Tibial artery (tissue), 4 donors: ENCODE results near the gene IFT81.

Experiments
- DNase-seq, 2 donors: peaks; one replicate each; pipeline ENCODE4 v3.0.0-alpha.2; 2019
- H3K27ac ChIP-seq, 2 donors: fragments of 200-600 bp; sonication (generic) in 1 of 2; 1 replicate in 1 of 2; 2 replicates in 1 of 2; pipeline ENCODE4 v1.5.1; 2018 to 2019; ENCODE audit warnings: mild to moderate bottlenecking in 1 of 2
- H3K27me3 ChIP-seq, 2 donors: fragments of 200-600 bp; sonication (generic) in 1 of 2; one replicate each; pipeline versions ENCODE4 v1.5.1 to v1.6.0; 2016 to 2019
- H3K36me3 ChIP-seq, 3 donors: fragments of 200-600 bp; sonication (generic) in 2 of 3; one replicate each; pipeline ENCODE4 v1.5.1; 2016 to 2019; ENCODE audit warnings: mild to moderate bottlenecking in 2 of 3
- H3K4me1 ChIP-seq, 4 donors: fragments of 200-600 bp; sonication (generic) in 2 of 4; 1 replicate in 3 of 4; 2 replicates in 1 of 4; pipeline ENCODE4 v1.5.1; 2016 to 2019
- H3K4me3 ChIP-seq, 2 donors: fragments of 200-600 bp; sonication (generic) in 1 of 2; 1 replicate in 1 of 2; 2 replicates in 1 of 2; pipeline ENCODE4 v1.5.1; 2018 to 2019; ENCODE audit warnings: mild to moderate bottlenecking in 2 of 2
- H3K9me3 ChIP-seq, 3 donors: fragments of 200-600 bp; sonication (generic) in 1 of 3; one replicate each; pipeline ENCODE4 v1.5.1; 2016 to 2019
- CTCF ChIP-seq, 2 experiments: fragments of 200-600 bp in 1 of 2; fragments of 450-650 bp in 1 of 2; IDR thresholded peaks; one replicate each; pipeline ENCODE4 v1.5.1; 2017 to 2019; ENCODE audit warnings: antibody characterized with exemption in 2 of 2, mild to moderate bottlenecking in 1 of 2, moderate library complexity in 1 of 2
- intact Hi-C: fragments of 100-400 bp; cut with DNase I; formaldehyde crosslinking; loops from one replicate; pipeline ENCODE4 v1.15.0; 2023; ENCODE audit warnings: low total_unique reads

Gene IFT81

GRCh38 chr12:110134691-110135411 lies 10.7 kb downstream of the IFT81 start:
- H3K36me3 ChIP-seq: peaks cover 32 to 57% (median 37%) of the 10 kb centered on the region in 3 donors
- H3K9me3 ChIP-seq: no peaks in the 10 kb centered on the region
- H3K27ac ChIP-seq: peak overlapping the region in 1 of 2 donors; percentile 41
- no peaks in the 10 kb centered on the region for H3K27me3 ChIP-seq
- no peak overlapping the region for H3K4me3 ChIP-seq
- TF ChIP-seq CTCF (IDR thresholded peaks at IDR 0.05): no peak
- H3K4me1 ChIP-seq: peaks cover 0 to 19% (median 7%) of the 10 kb centered on the region in 4 donors
- intact Hi-C loops: no loop called here
- DNase-seq: no peak

- H3K4me3 ChIP-seq: no peak overlapping the region
- H3K9me3 ChIP-seq: no peaks in the 10 kb centered on the region
- H3K27me3 ChIP-seq: no peaks in the 10 kb centered on the region
- intact Hi-C loops: no loop called here
- H3K4me1 ChIP-seq: peaks cover 0 to 19% (median 7%) of the 10 kb centered on the region in 4 donors
- no peak for TF ChIP-seq CTCF (IDR thresholded peaks at IDR 0.05)
- no peak for DNase-seq
- H3K36me3 ChIP-seq: peaks cover 26 to 57% (median 37%) of the 10 kb centered on the region in 3 donors
- H3K27ac ChIP-seq: peak overlapping the region in 1 of 2 donors; percentile 41
These were observed 11.6 kb downstream of the IFT81 start for GRCh38 chr12:110135806-110136205.

GRCh38 chr12:110137786-110138185 lies 13.6 kb downstream of the IFT81 start:
- intact Hi-C loops: no loop called here
- H3K36me3 ChIP-seq: peaks cover 26 to 48% (median 32%) of the 10 kb centered on the region in 3 donors
- no peak for DNase-seq

GRCh38 chr12:110141389-110141788 lies 17.2 kb downstream of the IFT81 start:
- Histone ChIP-seq H3K4me1 (peaks cover 0 to 15% (median 4%) of the 10 kb centered on the region in 4 donors), H3K4me3 (no peak overlapping the region), H3K9me3 (no peaks in the 10 kb centered on the region), H3K36me3 (peaks cover 14 to 50% (median 23%) of the 10 kb centered on the region in 3 donors), H3K27ac (peak overlapping the region; percentile 63 to 69), H3K27me3 (no peaks in the 10 kb centered on the region)
- intact Hi-C loops: no loop called here
- peak; percentile 80 to 90 for DNase-seq
- TF ChIP-seq CTCF (IDR thresholded peaks at IDR 0.05): no peak

More at GRCh38 chr12:110137786-110138185, 13.6 kb downstream of the IFT81 start:
- no peaks in the 10 kb centered on the region for H3K27me3 ChIP-seq
- no peaks in the 10 kb centered on the region for H3K9me3 ChIP-seq
- H3K4me3 ChIP-seq: no peak overlapping the region
- no peak overlapping the region for H3K27ac ChIP-seq
- TF ChIP-seq CTCF (IDR thresholded peaks at IDR 0.05): no peak
- H3K4me1 ChIP-seq: peaks cover 0 to 34% (median 11%) of the 10 kb centered on the region in 4 donors

GRCh38 chr12:110146986-110147385 lies 22.8 kb downstream of the IFT81 start:
- Histone ChIP-seq H3K9me3 (no peaks in the 10 kb centered on the region), H3K4me1 (peaks cover 0 to 3% (median under 1%) of the 10 kb centered on the region in 4 donors), H3K36me3 (peaks cover 7 to 61% (median 39%) of the 10 kb centered on the region in 3 donors), H3K27ac (no peak overlapping the region), H3K4me3 (no peak overlapping the region), H3K27me3 (no peaks in the 10 kb centered on the region)
- intact Hi-C loops: no loop called here
- TF ChIP-seq CTCF (IDR thresholded peaks at IDR 0.05): no peak
- no peak for DNase-seq
